Neural crest cell (in vitro differentiated cells): Measurements from ENCODE around the gene TNNT1. TPM values are rescaled to one million over a fixed set of nuclear protein-coding genes. Genes with fewer than 3 reads are reported as not detected.
A peak's percentile ranks its signal among the peaks of the same experiment; 100 is the strongest.

Source experiments
- DNase-seq: peaks from one replicate; pipeline ENCODE4 v3.0.0; 2021; ENCODE audit warnings: low read depth, mixed read lengths, low spot score
- H3K27ac Mint-ChIP-seq: one replicate; pipeline ENCODE4 v1.8.0; 2021; ENCODE audit warnings: mild to moderate bottlenecking, mixed read lengths; ENCODE audit not compliant: unreplicated experiment
- H3K27me3 Mint-ChIP-seq: 2 replicates; pipeline ENCODE4 v1.8.0; 2021; ENCODE audit warnings: low read depth, mild to moderate bottlenecking, mixed read lengths
- H3K36me3 Mint-ChIP-seq: 2 replicates; pipeline ENCODE4 v1.8.0; 2021; ENCODE audit warnings: low read depth, mild to moderate bottlenecking, mixed read lengths
- H3K4me1 Mint-ChIP-seq: 2 replicates; pipeline ENCODE4 v1.8.0; 2021; ENCODE audit warnings: mixed read lengths
- H3K4me3 Mint-ChIP-seq: one replicate; pipeline ENCODE4 v1.8.0; 2021; ENCODE audit warnings: mild to moderate bottlenecking, mixed read lengths
- H3K9me3 Mint-ChIP-seq: 2 replicates; pipeline ENCODE4 v1.8.0; 2021; ENCODE audit warnings: mixed read lengths
- total RNA-seq: library from RNA; stranded (reverse); gene quantifications from 2 replicates; pipeline ENCODE4 v1.2.1, GENCODE V29; 2021
- TF ChIP-seq, protein P1 (sequence below): fragments of 200-600 bp; sonication (generic); conservative IDR thresholded peaks from 2 replicates; pipeline ENCODE4 v1.5.0; 2021; ENCODE audit warnings: antibody characterized with exemption, mild to moderate bottlenecking

TNNT1 gene
- total RNA-seq, 1 donor from 2014 or later, result not detected

DNA sequence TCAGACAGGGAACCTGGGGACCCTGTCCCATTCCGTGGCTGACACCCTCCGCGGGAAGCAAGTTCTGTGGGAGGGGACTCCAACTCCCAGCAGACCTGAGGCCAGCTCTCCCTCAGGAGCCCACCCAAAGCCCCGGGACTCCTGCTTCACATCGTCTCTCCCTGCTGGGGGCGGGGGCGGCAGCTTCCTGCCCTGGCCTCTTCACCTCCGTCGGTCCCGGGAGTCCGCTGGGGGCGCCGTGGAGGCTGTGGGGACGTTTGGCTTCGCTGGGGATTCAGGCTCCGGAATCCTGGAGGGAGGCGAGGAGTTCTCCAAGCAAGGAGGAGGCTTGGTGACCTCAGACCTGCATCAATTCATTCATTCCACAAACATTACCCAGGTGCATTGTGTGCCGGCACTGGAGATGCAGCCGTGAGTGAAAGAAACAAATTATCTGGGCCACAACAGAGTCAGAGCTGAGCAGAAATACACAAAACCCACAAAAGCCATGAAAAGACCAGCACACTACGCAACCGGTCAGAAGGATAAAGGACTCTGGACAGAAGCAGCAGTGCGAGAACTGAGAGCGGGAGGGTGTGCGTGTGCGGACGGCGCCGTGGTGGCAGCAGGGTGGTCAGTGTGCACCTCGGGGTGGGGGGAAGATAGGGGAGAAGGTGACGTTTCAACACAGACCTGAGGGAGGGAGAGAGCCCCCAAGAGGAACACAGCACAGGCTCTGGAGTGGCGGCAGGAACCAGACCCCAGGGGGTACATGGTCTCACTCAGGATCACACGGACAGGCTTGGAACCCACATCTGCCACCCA is 54.3 kb downstream of the TNNT1 start:
- peak overlapping the region; percentile 39 for H3K4me3 Mint-ChIP-seq
- TF ChIP-seq, protein P1, sequence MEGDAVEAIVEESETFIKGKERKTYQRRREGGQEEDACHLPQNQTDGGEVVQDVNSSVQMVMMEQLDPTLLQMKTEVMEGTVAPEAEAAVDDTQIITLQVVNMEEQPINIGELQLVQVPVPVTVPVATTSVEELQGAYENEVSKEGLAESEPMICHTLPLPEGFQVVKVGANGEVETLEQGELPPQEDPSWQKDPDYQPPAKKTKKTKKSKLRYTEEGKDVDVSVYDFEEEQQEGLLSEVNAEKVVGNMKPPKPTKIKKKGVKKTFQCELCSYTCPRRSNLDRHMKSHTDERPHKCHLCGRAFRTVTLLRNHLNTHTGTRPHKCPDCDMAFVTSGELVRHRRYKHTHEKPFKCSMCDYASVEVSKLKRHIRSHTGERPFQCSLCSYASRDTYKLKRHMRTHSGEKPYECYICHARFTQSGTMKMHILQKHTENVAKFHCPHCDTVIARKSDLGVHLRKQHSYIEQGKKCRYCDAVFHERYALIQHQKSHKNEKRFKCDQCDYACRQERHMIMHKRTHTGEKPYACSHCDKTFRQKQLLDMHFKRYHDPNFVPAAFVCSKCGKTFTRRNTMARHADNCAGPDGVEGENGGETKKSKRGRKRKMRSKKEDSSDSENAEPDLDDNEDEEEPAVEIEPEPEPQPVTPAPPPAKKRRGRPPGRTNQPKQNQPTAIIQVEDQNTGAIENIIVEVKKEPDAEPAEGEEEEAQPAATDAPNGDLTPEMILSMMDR, result no peak
- no peak overlapping the region for H3K27ac Mint-ChIP-seq
- DNase-seq, result no peak
- H3K4me1 Mint-ChIP-seq, result peaks cover 6% of the 10 kb centered on the region
- H3K36me3 Mint-ChIP-seq, result no peaks in the 10 kb centered on the region
- no peaks in the 10 kb centered on the region for H3K27me3 Mint-ChIP-seq
- no peaks in the 10 kb centered on the region for H3K9me3 Mint-ChIP-seq

DNA sequence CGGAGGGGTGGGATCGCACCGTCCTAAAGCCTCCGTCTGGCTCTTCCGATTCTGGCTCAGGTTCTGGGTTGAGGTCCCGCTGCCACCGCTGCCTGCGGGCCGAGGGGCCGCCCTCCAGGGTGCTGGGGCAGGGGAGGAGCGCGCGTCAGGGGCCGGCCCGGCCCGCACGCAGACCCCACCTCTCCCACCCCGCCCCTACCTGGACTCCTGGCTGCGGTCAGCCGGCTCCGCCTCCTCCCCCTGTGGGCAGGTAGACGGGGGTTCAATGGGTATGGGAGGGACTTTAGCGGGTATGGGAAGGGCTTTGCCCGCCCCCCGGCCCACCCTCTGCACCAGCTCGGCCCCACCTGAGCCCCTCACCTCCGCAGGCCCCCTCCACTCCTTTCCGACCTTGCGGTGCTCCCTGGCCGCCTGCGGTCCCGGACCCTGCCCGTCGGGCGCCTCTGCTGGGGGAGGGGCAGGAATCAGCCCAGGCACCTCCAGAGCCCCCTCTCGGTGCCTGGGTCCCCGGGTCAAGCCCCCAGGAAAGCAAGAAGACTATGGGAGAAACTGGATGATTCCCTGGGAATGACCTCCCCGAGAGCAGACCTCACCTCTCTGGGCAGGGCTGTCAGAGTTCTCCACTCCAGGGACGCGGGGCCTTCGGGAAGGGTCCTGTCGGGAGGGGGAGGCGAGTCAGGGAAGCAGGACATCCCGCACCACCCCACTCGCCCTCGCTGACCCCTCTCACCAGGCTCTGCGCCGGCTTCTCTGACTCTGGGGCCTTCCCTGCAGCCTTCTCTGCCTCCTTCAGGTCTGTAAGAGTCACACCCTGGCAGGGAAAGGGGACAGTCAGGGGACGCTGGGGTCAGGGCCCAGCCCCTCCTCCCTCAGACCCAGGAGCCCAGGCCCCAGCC is 56.3 kb downstream of the TNNT1 start:
- Mint-ChIP-seq H3K4me1 (peaks cover 22% of the 10 kb centered on the region), H3K27me3 (peaks cover 3% of the 10 kb centered on the region), H3K36me3 (peaks cover 2% of the 10 kb centered on the region), H3K4me3 (no peak overlapping the region), H3K9me3 (no peaks in the 10 kb centered on the region), H3K27ac (no peak overlapping the region)
- TF ChIP-seq, protein P1, result no peak
- no peak for DNase-seq

DNA sequence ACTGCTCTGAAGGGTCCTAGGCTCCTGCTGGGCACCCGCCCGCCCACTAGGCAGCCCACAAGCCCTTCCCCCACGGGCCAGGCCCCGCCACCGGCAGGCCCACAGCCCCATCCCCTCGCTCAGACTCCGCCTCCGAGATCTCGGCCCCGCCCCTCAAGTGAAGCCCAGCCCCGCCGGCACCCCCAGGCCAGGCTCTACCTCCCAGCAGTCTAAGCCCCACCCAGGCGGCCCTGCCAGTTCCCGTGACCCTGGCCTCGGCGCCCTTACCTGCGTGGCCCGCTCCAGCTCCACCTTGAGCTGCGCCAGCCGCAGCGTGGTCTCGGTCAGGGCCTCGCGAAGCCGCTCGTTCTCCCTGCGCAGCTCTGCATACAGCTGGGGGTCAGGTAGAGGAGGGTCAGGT is 57.1 kb downstream of the TNNT1 start:
- H3K36me3 Mint-ChIP-seq, result peaks cover 2% of the 10 kb centered on the region
- H3K9me3 Mint-ChIP-seq, result no peaks in the 10 kb centered on the region
- DNase-seq, result peak; percentile 39
- H3K27me3 Mint-ChIP-seq, result peaks cover 4% of the 10 kb centered on the region
- H3K27ac Mint-ChIP-seq, result no peak overlapping the region
- TF ChIP-seq, protein P1, result no peak
- peaks cover 29% of the 10 kb centered on the region for H3K4me1 Mint-ChIP-seq
- H3K4me3 Mint-ChIP-seq, result no peak overlapping the region

DNA sequence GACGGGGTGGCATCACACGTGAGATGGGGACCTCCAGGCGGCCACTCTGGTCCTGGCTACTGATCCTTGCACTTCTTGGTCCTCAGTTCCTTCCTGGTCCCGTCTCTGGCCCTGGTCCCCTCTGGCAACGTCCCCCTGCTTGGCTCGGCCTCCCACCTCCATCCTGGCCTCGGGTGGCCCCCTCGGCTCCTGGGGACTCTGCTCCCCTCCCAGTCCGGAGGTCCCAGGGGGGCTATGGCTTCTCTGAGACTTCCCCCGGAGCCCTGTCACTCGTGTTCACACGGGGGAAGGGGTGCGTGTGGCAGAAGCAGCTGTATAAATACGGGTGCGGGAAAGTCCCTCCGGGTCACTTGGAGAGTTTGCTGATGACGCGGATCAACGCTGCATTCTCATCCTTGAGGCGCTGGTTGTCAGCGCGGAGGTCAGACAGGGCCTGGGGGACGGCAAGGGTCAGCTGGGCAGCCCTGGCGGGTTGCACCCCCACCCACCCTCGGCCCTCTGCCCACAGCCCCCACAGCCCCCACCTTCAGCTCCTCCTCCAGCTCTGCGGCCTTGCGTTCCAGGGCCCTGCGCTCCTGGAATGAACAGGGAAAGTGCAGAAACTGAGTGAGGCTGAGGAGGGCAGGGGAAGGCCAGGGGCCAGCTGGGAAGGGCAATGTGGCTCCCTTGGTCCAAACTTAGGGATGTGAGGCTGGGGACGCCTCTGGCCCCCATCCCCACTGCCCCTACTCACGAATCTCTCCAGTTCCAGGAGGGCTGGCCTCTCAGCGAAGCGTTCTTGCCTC is 57.7 kb downstream of the TNNT1 start:
- no peak for DNase-seq
- Mint-ChIP-seq H3K9me3 (no peaks in the 10 kb centered on the region), H3K4me3 (peak overlapping the region; percentile 70), H3K36me3 (peaks cover 2% of the 10 kb centered on the region), H3K27ac (no peak overlapping the region), H3K4me1 (peaks cover 32% of the 10 kb centered on the region), H3K27me3 (peaks cover 6% of the 10 kb centered on the region)
- TF ChIP-seq, protein P1, result no peak

DNA sequence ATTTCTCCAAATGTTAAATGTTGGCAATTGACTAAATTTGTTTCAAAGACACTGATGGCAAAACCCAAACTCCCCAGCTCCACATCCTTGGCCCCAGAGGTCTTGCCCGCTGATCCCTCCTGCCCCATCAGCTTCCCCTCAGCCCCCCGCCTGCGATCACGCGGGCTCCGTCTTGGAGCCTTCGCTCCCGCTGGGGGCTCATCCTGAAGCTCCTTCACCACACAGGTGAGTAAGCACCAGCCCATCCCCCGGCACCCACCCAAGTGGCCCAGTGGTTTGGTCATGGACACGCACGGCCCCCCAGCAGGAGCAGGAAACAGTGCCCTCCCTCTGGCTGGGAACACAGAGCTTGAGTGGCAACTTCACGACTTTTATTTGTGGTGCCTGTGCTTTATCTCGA is 58.4 kb downstream of the TNNT1 start:
- Mint-ChIP-seq H3K9me3 (no peaks in the 10 kb centered on the region), H3K27ac (no peak overlapping the region), H3K27me3 (peaks cover 12% of the 10 kb centered on the region), H3K4me3 (peak overlapping the region; percentile 70), H3K36me3 (peaks cover 2% of the 10 kb centered on the region), H3K4me1 (peaks cover 36% of the 10 kb centered on the region)
- DNase-seq, result no peak
- TF ChIP-seq, protein P1, result no peak
